Measurements from ENCODE around the gene RNF133. TPM values are rescaled to one million over a fixed set of nuclear protein-coding genes. Genes with fewer than 3 reads are reported as not detected.

RNF133 gene, protein sequence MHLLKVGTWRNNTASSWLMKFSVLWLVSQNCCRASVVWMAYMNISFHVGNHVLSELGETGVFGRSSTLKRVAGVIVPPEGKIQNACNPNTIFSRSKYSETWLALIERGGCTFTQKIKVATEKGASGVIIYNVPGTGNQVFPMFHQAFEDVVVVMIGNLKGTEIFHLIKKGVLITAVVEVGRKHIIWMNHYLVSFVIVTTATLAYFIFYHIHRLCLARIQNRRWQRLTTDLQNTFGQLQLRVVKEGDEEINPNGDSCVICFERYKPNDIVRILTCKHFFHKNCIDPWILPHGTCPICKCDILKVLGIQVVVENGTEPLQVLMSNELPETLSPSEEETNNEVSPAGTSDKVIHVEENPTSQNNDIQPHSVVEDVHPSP
- not detected for polyA plus RNA-seq (2012; ENCODE audit: insufficient read depth, insufficient read length, low read depth)

DNA sequence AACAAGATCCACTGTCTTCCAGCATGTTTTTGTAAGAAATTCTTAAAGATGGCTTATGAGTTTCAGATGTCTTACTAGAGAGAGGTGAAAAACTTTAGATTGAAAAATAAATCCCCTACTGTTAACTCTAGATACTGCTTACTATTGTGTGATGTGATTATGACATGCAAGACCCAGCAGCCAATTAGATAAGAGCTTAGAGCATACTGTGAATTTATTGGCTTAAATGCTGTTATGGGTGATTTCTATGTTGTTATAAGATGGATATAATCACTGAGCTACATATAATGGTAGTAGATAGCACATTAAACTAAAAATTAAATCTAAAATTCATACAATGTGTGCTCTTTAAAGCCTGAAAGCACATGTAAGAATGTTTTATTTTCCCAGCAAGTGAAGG lies at the start of gene RNF133:
TSS of gene RNF133 (minus strand) at position 101 of the 400 bp plus-strand sequence. CDS start 199 bp downstream, outside the sequence.
- no peaks in the 10 kb centered on the region for H3K36me3 ChIP-seq
- DNase-seq = no peak
- H3K9me3 ChIP-seq = no peaks in the 10 kb centered on the region

DNA sequence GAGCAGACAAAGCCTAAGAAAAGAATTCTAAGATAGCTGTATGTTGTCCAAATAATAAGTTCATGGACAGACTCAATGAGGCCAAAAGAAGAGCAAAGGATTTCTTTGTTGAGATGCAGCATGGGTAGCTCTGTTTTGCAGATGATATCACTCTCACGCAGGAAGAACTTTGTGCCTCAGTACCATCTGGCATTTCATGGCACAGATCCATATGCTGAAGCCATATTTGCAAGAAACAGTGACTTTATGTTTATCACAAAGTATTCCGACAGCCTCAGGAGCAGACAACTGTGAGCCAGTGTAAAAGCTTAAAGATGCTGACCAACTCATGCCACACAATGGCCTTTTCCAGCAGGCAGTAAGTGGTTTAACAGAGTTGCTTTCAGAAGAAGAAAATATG lies 49.3 kb upstream of the RNF133 start:
- TF ChIP-seq, protein P1, sequence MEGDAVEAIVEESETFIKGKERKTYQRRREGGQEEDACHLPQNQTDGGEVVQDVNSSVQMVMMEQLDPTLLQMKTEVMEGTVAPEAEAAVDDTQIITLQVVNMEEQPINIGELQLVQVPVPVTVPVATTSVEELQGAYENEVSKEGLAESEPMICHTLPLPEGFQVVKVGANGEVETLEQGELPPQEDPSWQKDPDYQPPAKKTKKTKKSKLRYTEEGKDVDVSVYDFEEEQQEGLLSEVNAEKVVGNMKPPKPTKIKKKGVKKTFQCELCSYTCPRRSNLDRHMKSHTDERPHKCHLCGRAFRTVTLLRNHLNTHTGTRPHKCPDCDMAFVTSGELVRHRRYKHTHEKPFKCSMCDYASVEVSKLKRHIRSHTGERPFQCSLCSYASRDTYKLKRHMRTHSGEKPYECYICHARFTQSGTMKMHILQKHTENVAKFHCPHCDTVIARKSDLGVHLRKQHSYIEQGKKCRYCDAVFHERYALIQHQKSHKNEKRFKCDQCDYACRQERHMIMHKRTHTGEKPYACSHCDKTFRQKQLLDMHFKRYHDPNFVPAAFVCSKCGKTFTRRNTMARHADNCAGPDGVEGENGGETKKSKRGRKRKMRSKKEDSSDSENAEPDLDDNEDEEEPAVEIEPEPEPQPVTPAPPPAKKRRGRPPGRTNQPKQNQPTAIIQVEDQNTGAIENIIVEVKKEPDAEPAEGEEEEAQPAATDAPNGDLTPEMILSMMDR (IDR thresholded peaks at IDR 0.05; ENCODE audit: low read depth, low read length) = no peak
- no peaks in the 10 kb centered on the region for H3K9me3 ChIP-seq

More for the DNA sequence above, at the start of gene RNF133:
- H3K4me3 ChIP-seq (ENCODE audit: low read depth, low read length) = no peak within 1 kb of the TSS
- H3K4me1 ChIP-seq = no peaks in the 10 kb centered on the region
- TF ChIP-seq, protein P1 (IDR thresholded peaks at IDR 0.05; ENCODE audit: low read depth, low read length) = no peak
- no peaks in the 10 kb centered on the region for H3K27me3 ChIP-seq

DNA sequence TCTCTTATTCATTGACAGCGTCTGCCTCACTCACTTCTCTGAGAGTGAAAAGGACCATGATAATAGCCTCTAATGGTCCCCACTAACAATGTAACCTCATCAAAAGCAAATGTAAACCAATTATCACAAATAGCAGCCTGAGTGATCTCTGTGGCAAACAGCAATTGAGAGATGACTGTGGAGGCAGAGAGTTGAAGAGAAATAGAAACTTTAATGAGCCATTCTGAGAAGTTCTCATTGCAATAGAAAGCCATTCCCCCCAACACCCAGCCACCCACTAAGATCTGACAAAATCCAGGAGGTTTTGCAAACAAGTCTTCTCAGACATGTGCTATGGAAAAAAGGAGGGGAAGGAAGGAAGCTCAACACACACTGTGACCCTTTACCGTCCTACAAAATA lies 48.0 kb upstream of the RNF133 start:
- Histone ChIP-seq H3K4me3 (ENCODE audit: low read depth, low read length) (no peak overlapping the region), H3K36me3 (no peaks in the 10 kb centered on the region), H3K4me1 (no peaks in the 10 kb centered on the region), H3K27me3 (no peaks in the 10 kb centered on the region; the same call in 1 of the 2 replicates), H3K9me3 (no peaks in the 10 kb centered on the region)
- no peak for DNase-seq
- TF ChIP-seq, protein P1 (IDR thresholded peaks at IDR 0.05; ENCODE audit: low read depth, low read length) = no peak

More for the DNA sequence above, 49.3 kb upstream of the RNF133 start:
- H3K4me1 ChIP-seq = no peaks in the 10 kb centered on the region
- no peaks in the 10 kb centered on the region for H3K36me3 ChIP-seq
- no peak overlapping the region for H3K4me3 ChIP-seq (ENCODE audit: low read depth, low read length)
- no peak for DNase-seq
- H3K27me3 ChIP-seq = no peaks in the 10 kb centered on the region; the same call in 1 of the 2 replicates

DNA sequence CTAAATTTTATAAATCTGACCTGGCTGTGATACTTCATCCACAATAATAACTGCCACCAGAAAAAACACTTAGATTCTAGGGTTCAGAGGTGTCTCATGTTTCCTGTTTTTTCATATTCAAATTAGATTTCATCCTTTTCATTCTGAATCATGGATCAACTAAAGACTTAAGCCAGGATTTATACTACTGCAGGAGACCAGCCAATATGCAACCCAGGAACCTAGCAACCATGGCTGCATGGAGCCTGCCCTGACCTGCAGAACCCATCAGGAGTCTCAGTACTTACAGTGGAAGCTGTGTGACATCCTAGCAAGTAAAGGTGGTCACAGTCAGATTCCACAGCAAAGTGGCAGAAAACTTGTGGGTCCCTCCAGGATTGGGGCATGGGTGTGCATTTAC lies 44.3 kb upstream of the RNF133 start:
- H3K9me3 ChIP-seq = no peaks in the 10 kb centered on the region
- H3K27me3 ChIP-seq = no peaks in the 10 kb centered on the region
- no peaks in the 10 kb centered on the region for H3K36me3 ChIP-seq
- no peaks in the 10 kb centered on the region for H3K4me1 ChIP-seq
- TF ChIP-seq, protein P1 (IDR thresholded peaks at IDR 0.05; ENCODE audit: low read depth, low read length) = no peak
- DNase-seq = no peak
- H3K4me3 ChIP-seq (ENCODE audit: low read depth, low read length) = no peak overlapping the region

DNA sequence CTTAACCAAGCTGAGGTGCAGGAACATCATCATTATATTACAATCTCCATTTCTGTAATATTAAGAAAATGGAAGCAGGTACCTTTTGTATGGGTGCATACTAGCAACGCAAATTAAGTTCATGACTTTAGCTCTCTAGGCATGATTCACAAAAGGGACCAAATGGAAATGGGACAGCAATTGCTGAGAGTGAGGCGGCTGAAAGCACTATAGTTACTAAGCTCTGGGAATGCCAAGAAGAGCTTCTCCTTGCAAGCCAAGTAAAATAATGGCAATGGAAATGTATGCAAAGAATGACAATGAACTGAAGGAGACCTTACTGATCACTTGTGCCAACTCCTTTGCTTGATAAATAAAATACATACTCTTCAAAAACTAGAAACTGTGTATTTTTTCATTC lies 40.0 kb upstream of the RNF133 start:
- H3K4me1 ChIP-seq = no peaks in the 10 kb centered on the region
- no peak overlapping the region for H3K4me3 ChIP-seq (ENCODE audit: low read depth, low read length)
- TF ChIP-seq, protein P1 (IDR thresholded peaks at IDR 0.05; ENCODE audit: low read depth, low read length) = no peak
- DNase-seq = no peak
- no peaks in the 10 kb centered on the region for H3K9me3 ChIP-seq
- H3K36me3 ChIP-seq = no peaks in the 10 kb centered on the region
- H3K27me3 ChIP-seq = no peaks in the 10 kb centered on the region

DNA sequence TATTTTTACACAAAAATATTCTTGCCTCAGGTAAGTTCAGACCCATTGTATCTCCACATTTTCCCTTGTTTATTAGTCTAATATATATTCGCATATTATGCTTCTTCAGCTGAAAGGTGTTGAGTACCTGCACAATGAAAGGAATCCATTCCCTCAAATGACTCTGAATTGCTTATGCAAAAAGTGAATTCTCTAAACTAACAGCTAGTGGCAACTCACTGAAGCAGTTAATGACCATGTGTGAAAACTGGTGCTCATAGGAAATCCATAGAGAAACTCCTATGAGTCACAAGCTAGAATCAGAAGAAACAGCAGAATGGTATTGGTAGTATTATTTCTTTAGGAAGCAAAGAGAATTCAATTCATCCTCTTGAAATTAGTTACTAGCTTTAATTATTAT lies 37.3 kb upstream of the RNF133 start:
- Histone ChIP-seq H3K4me1 (no peaks in the 10 kb centered on the region), H3K9me3 (no peaks in the 10 kb centered on the region), H3K4me3 (ENCODE audit: low read depth, low read length) (no peak overlapping the region), H3K27me3 (no peaks in the 10 kb centered on the region), H3K36me3 (no peaks in the 10 kb centered on the region)
- DNase-seq = no peak
- TF ChIP-seq, protein P1 (IDR thresholded peaks at IDR 0.05; ENCODE audit: low read depth, low read length) = no peak

Data from BE2C (cell line).